Brain microvascular endothelial cell (primary cell): ENCODE results near the gene THOC1.

Experiments
- DNase-seq: peaks from one replicate; pipeline ENCODE4 v3.0.0-alpha.2; 2020
- H3K27ac ChIP-seq: fragments of 250-450 bp; sonication (Bioruptor Pico); 2 replicates; pipeline ENCODE4 v1.5.1; 2020; ENCODE audit warnings: mild to moderate bottlenecking, moderate library complexity
- H3K27me3 ChIP-seq: fragments of 250-450 bp; sonication (Bioruptor Pico); replicated peaks from 2 replicates; pipeline ENCODE4 v1.5.1; 2020; ENCODE audit warnings: mild to moderate bottlenecking
- H3K36me3 ChIP-seq: fragments of 250-450 bp; sonication (Bioruptor Pico); replicated peaks from 2 replicates; pipeline ENCODE4 v1.5.1; 2020; ENCODE audit warnings: mild to moderate bottlenecking
- H3K4me3 ChIP-seq: 2 replicates; pipeline ENCODE4 v1.5.1; 2011; ENCODE audit warnings: low read depth, mild to moderate bottlenecking, control low read depth, low read length, moderate library complexity
- in situ Hi-C: cut with HindIII; loops from 2 replicates; pipeline ENCODE4 v1.10.0; 2017; ENCODE audit warnings: low sequenced_read_pairs, low pct_ligation_motif_present
- TF ChIP-seq, protein P1 (sequence below): IDR thresholded peaks from 2 replicates; pipeline ENCODE4 v1.5.1; 2011; ENCODE audit warnings: low read depth, mild to moderate bottlenecking, moderate library complexity, low read length, control low read depth, inconsistent platforms; ENCODE audit errors: missing control alignments

Gene THOC1

GRCh38 chr18:251572-251971, 16.3 kb downstream of the THOC1 start:
- DNase-seq: no peak
- in situ Hi-C loops: no loop called here
- Histone ChIP-seq H3K36me3 (peaks cover 11% of the 10 kb centered on the region), H3K27ac (no peak overlapping the region), H3K27me3 (no peaks in the 10 kb centered on the region), H3K4me3 (no peak overlapping the region)
- TF ChIP-seq, protein P1, sequence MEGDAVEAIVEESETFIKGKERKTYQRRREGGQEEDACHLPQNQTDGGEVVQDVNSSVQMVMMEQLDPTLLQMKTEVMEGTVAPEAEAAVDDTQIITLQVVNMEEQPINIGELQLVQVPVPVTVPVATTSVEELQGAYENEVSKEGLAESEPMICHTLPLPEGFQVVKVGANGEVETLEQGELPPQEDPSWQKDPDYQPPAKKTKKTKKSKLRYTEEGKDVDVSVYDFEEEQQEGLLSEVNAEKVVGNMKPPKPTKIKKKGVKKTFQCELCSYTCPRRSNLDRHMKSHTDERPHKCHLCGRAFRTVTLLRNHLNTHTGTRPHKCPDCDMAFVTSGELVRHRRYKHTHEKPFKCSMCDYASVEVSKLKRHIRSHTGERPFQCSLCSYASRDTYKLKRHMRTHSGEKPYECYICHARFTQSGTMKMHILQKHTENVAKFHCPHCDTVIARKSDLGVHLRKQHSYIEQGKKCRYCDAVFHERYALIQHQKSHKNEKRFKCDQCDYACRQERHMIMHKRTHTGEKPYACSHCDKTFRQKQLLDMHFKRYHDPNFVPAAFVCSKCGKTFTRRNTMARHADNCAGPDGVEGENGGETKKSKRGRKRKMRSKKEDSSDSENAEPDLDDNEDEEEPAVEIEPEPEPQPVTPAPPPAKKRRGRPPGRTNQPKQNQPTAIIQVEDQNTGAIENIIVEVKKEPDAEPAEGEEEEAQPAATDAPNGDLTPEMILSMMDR: no peak

DNA sequence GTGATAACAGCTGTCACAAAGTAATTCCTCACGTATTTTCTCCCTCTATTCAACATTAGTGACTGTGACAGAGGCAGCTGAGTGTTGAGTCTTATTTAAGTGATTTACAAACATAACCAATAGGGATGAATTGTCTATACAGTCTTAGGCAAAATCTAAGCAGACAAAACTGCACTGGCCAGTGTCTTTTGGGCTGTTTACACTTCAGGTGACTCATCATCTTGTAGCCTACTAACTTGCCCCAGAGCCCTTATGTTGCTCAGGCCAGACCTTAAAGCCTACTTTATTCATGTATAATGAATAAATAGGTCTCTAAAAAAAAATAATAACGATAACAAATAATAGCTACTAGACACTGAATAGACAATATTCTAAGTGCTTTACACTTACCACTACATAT, 17.2 kb downstream of the THOC1 start:
- in situ Hi-C loops: no loop called here
- Histone ChIP-seq H3K27ac (no peak overlapping the region), H3K4me3 (no peak overlapping the region), H3K36me3 (peaks cover 11% of the 10 kb centered on the region), H3K27me3 (no peaks in the 10 kb centered on the region)
- TF ChIP-seq, protein P1: no peak
- no peak for DNase-seq

DNA sequence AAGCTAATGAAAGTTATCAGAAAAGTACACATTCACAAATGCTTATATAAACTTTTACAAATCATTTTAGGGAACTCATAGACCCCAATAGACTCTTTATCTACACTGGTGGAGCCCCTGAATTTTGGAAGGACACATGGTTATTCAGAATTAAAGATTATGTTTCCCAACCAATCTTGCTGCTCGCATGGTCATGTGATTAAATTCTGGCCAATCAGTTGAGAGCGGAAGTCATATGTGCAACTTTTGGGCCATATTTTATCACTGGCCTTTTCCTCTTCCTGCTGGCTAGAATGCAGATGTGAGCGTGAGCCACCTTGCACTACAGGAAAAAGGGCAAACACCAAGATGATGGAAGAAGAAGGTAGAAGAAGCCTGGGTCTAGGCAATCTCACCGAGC, 19.8 kb downstream of the THOC1 start:
- Histone ChIP-seq H3K36me3 (peaks cover 12% of the 10 kb centered on the region), H3K27ac (no peak overlapping the region), H3K4me3 (no peak overlapping the region), H3K27me3 (no peaks in the 10 kb centered on the region)
- DNase-seq: no peak
- in situ Hi-C loops: no loop called here
- TF ChIP-seq, protein P1: no peak

- no peak for DNase-seq
- Histone ChIP-seq H3K36me3 (peaks cover 9% of the 10 kb centered on the region), H3K27ac (no peak overlapping the region), H3K27me3 (no peaks in the 10 kb centered on the region), H3K4me3 (no peak overlapping the region)
- TF ChIP-seq, protein P1: no peak
- in situ Hi-C loops: no loop called here
These were observed 22.5 kb downstream of the THOC1 start for GRCh38 chr18:245282-245847.

DNA sequence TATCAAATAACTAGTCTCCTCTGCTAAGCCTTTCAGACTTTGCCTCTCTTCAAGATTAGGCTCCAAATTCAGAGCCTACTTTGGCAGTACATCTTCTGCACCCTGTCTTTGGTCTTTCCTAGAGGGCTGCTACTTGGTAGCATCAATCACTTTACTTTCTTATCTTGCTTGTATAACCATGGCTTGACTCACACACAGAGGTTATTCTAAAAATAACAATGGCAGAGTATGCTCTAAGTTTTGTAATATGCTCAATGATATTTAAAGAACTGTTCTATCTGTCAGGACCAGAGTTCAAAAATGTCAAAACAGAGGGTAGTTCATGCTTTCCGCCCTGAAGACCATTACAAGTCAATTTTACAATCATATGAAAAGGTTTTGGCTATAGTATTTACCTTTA, 27.7 kb downstream of the THOC1 start:
- Histone ChIP-seq H3K27ac (no peak overlapping the region), H3K36me3 (peaks cover 2% of the 10 kb centered on the region), H3K27me3 (no peaks in the 10 kb centered on the region), H3K4me3 (no peak overlapping the region)
- TF ChIP-seq, protein P1: no peak
- DNase-seq: no peak
- in situ Hi-C loops: no loop called here

DNA sequence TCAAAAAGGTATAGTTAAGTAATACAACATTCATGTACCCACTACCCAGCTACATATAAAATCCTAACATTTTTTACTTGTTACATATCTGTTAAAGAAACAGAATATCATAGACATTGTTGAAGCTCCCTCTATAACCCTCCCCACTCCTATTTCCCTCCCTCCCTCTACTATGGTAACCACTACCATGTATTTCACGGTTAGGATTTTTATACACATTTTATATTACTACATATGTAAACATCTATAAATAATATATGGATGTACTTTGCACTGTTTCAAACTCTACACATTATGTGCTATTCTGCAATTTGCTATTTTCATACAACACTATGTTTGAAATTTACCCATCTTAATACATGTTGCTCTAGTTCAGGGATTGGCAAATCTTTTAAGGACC, 36.3 kb downstream of the THOC1 start:
- TF ChIP-seq, protein P1: no peak
- no peak for DNase-seq
- in situ Hi-C loops: no loop called here
- H3K27ac ChIP-seq: no peak overlapping the region
- H3K36me3 ChIP-seq: no peaks in the 10 kb centered on the region
- H3K27me3 ChIP-seq: no peaks in the 10 kb centered on the region
- no peak overlapping the region for H3K4me3 ChIP-seq
